A673 (cell line): Measurements from ENCODE around the gene SIRPG. TPM values are rescaled to one million over a fixed set of nuclear protein-coding genes. Genes with fewer than 3 reads are reported as not detected.

Experiments used
- BruUV-seq: library from RNA; stranded (reverse); fragments of 400-500 nt; replicated peaks from 2 replicates; lab custom pipeline; 2021; lab: Mats Ljungman, UMichigan
- CTCF ChIA-PET: fragments of 300-600 bp; sonication (Branson Sonifier 250); formaldehyde crosslinking; loops from one replicate; lab custom pipeline; 2022; ENCODE audit warnings: antibody characterized with exemption; lab: Charles Lee
- POLR2A ChIA-PET: fragments of 300-600 bp; sonication (Branson Sonifier 250); formaldehyde crosslinking; loops from one replicate; lab custom pipeline; 2022; ENCODE audit warnings: antibody characterized with exemption; ENCODE audit not compliant: low non-redundant PET; lab: Charles Lee
- DNase-seq: peaks from one replicate; pipeline ENCODE4 v3.0.0-alpha.2; 2015; ENCODE audit warnings: low spot score
- H3K27ac ChIP-seq: fragments of 200-600 bp; sonication (generic); 2 replicates; pipeline ENCODE4 v1.5.1; 2016; ENCODE audit warnings: mixed run types, low read depth, mild to moderate bottlenecking, mixed read lengths, antibody characterized with exemption, low read length; ENCODE audit not compliant: poor library complexity, severe bottlenecking
- H3K27me3 ChIP-seq: fragments of 200-600 bp; sonication (generic); replicated peaks from 2 replicates; pipeline ENCODE4 v1.6.1; 2017; ENCODE audit warnings: mixed run types, low read depth, mild to moderate bottlenecking, mixed read lengths, antibody characterized with exemption, low read length; ENCODE audit not compliant: insufficient read depth, poor library complexity
- H3K36me3 ChIP-seq: fragments of 200-600 bp; sonication (generic); 2 replicates; pipeline ENCODE4 v1.6.1; 2016; ENCODE audit warnings: mixed run types, mild to moderate bottlenecking, mixed read lengths, antibody characterized with exemption, low read length; ENCODE audit not compliant: insufficient read depth, poor library complexity, severe bottlenecking
- H3K4me1 ChIP-seq: fragments of 200-600 bp; sonication (generic); 2 replicates; pipeline ENCODE4 v1.6.1; 2017; ENCODE audit warnings: mixed run types, mild to moderate bottlenecking, mixed read lengths, antibody characterized with exemption, low read length; ENCODE audit not compliant: insufficient read depth, poor library complexity, severe bottlenecking
- H3K4me3 ChIP-seq: fragments of 200-600 bp; sonication (generic); 2 replicates; pipeline ENCODE4 v1.5.1; 2016; ENCODE audit warnings: low read depth, mixed run types, mild to moderate bottlenecking, mixed read lengths, low read length; ENCODE audit not compliant: poor library complexity, severe bottlenecking
- H3K9me3 ChIP-seq: fragments of 200-600 bp; sonication (generic); 2 replicates; pipeline ENCODE4 v1.6.1; 2016; ENCODE audit warnings: mixed run types, low read depth, mild to moderate bottlenecking, mixed read lengths, antibody characterized with exemption, low read length; ENCODE audit not compliant: poor library complexity, severe bottlenecking
- CTCF ChIP-seq: fragments of 300-800, 200-600 bp; sonication (generic); conservative IDR thresholded peaks from 2 replicates; pipeline ENCODE4 v1.5.1; 2017; ENCODE audit warnings: low read depth, mild to moderate bottlenecking, antibody characterized with exemption, low read length, moderate library complexity, mixed read lengths
- EZH2 ChIP-seq: fragments of 200-600 bp; sonication (generic); IDR thresholded peaks from 2 replicates; pipeline ENCODE4 v1.6.1; 2017; ENCODE audit warnings: borderline replicate concordance, low read depth, mild to moderate bottlenecking, mixed read lengths, antibody characterized with exemption, low read length; ENCODE audit not compliant: poor library complexity, severe bottlenecking
- intact Hi-C: fragments of 100-400 bp; cut with micrococcal nuclease; formaldehyde crosslinking; loops from one replicate; pipeline ENCODE4 v1.10.0; 2022; ENCODE audit not compliant: unreplicated experiment
- total RNA-seq: library from RNA; stranded (reverse); gene quantifications from 2 replicates; pipeline ENCODE4 v1.2.3, GENCODE V29; 2021

Gene SIRPG
- total RNA-seq, 1 experiment from 2014 or later, result not detected

GRCh38 chr20:1595333-1595732, 62.2 kb downstream of the SIRPG start:
- no peak for DNase-seq
- ChIA-PET POLR2A (no interaction called here), CTCF (no interaction called here)
- no peaks in the 10 kb centered on the region for H3K36me3 ChIP-seq
- no TSS peak for BruUV-seq
- no peak overlapping the region for H3K4me3 ChIP-seq
- no peak overlapping the region for H3K27ac ChIP-seq
- intact Hi-C loops, result no loop called here
- H3K4me1 ChIP-seq, result no peaks in the 10 kb centered on the region
- TF ChIP-seq CTCF (no peak), EZH2 (no peak)
- no peaks in the 10 kb centered on the region for H3K27me3 ChIP-seq
- H3K9me3 ChIP-seq, result no peaks in the 10 kb centered on the region

GRCh38 chr20:1588533-1589460, 68.8 kb downstream of the SIRPG start:
- intact Hi-C loops, result no loop called here
- no peak for DNase-seq
- TF ChIP-seq CTCF (no peak), EZH2 (no peak)
- CTCF ChIA-PET, result no interaction called here
- no peaks in the 10 kb centered on the region for H3K4me1 ChIP-seq
- no peaks in the 10 kb centered on the region for H3K9me3 ChIP-seq
- no peaks in the 10 kb centered on the region for H3K27me3 ChIP-seq
- no peaks in the 10 kb centered on the region for H3K36me3 ChIP-seq
- POLR2A ChIA-PET, result no interaction called here
- BruUV-seq, result no TSS peak
- no peak overlapping the region for H3K4me3 ChIP-seq
- H3K27ac ChIP-seq, result no peak overlapping the region

- TF ChIP-seq EZH2, result no peak
- TF ChIP-seq CTCF, result no peak
- CTCF ChIA-PET, result no interaction called here
- Histone ChIP-seq H3K27me3 (no peaks in the 10 kb centered on the region), H3K4me3 (no peak overlapping the region), H3K9me3 (no peaks in the 10 kb centered on the region), H3K27ac (no peak overlapping the region), H3K36me3 (no peaks in the 10 kb centered on the region), H3K4me1 (no peaks in the 10 kb centered on the region)
- intact Hi-C loops, result no loop called here
- no TSS peak for BruUV-seq
- DNase-seq, result no peak
- POLR2A ChIA-PET, result no interaction called here
These were observed 69.6 kb downstream of the SIRPG start for GRCh38 chr20:1587781-1588532.
